Activated T-cell treated with anti-CD3 and anti-CD28 coated beads, Interleukin-2, amount 50 U/mL, for 24 hours (primary cell): ENCODE measurements around the gene CNGB1.
"Not testable (repeated sequence)": the region's sequence is repeated elsewhere in the genome, so short reads cannot be mapped to it uniquely, and the experiment has no call there.

ENCODE experiments used
- DNase-seq: peaks from one replicate; pipeline ENCODE4 v3.0.0-alpha.2; 2020
- H3K27ac Mint-ChIP-seq: 2 replicates; pipeline ENCODE4 v1.8.0; 2020; ENCODE audit warnings: mild to moderate bottlenecking, mixed read lengths
- H3K27me3 Mint-ChIP-seq: 2 replicates; pipeline ENCODE4 v1.8.0; 2020; ENCODE audit warnings: mixed read lengths
- H3K36me3 Mint-ChIP-seq: 2 replicates; pipeline ENCODE4 v1.8.0; 2020; ENCODE audit warnings: low read depth, mixed read lengths
- H3K4me1 Mint-ChIP-seq: 2 replicates; pipeline ENCODE4 v1.8.0; 2020; ENCODE audit warnings: low read depth, mixed read lengths
- H3K4me3 Mint-ChIP-seq: 2 replicates; pipeline ENCODE4 v1.8.0; 2020; ENCODE audit warnings: mild to moderate bottlenecking, moderate library complexity, mixed read lengths
- H3K9me3 Mint-ChIP-seq: 2 replicates; pipeline ENCODE4 v1.8.0; 2020; ENCODE audit warnings: mixed read lengths

Gene CNGB1

GRCh38 chr16:57865746-57866528, 105.0 kb downstream of the CNGB1 start:
- no peak overlapping the region for H3K4me3 Mint-ChIP-seq
- DNase-seq: no peak
- H3K27ac Mint-ChIP-seq: no peak overlapping the region
- H3K4me1 Mint-ChIP-seq: no peaks in the 10 kb centered on the region
- no peaks in the 10 kb centered on the region for H3K9me3 Mint-ChIP-seq
- peaks cover 18% of the 10 kb centered on the region for H3K27me3 Mint-ChIP-seq
- H3K36me3 Mint-ChIP-seq: no peaks in the 10 kb centered on the region

- Mint-ChIP-seq H3K4me3 (no peak overlapping the region), H3K9me3 (no peaks in the 10 kb centered on the region), H3K27ac (no peak overlapping the region), H3K4me1 (peaks cover 2% of the 10 kb centered on the region), H3K36me3 (no peaks in the 10 kb centered on the region), H3K27me3 (peaks cover 23% of the 10 kb centered on the region)
- DNase-seq: no peak
Observed at GRCh38 chr16:57863434-57864160, 107.3 kb downstream of the CNGB1 start.

- Mint-ChIP-seq H3K36me3 (no peaks in the 10 kb centered on the region), H3K4me3 (no peak overlapping the region), H3K9me3 (no peaks in the 10 kb centered on the region), H3K27me3 (peaks cover 30% of the 10 kb centered on the region), H3K27ac (no peak overlapping the region), H3K4me1 (peaks cover 2% of the 10 kb centered on the region)
- no peak for DNase-seq
Observed at GRCh38 chr16:57862698-57863433, 108.1 kb downstream of the CNGB1 start.

- peaks cover 32% of the 10 kb centered on the region for H3K27me3 Mint-ChIP-seq
- no peaks in the 10 kb centered on the region for H3K36me3 Mint-ChIP-seq
- no peak overlapping the region for H3K4me3 Mint-ChIP-seq
- H3K4me1 Mint-ChIP-seq: peaks cover 2% of the 10 kb centered on the region
- no peak for DNase-seq
- no peak overlapping the region for H3K27ac Mint-ChIP-seq
- no peaks in the 10 kb centered on the region for H3K9me3 Mint-ChIP-seq
Observed at GRCh38 chr16:57859331-57859730, 111.6 kb downstream of the CNGB1 start.

GRCh38 chr16:57858635-57859034, 112.3 kb downstream of the CNGB1 start:
- no peak overlapping the region for H3K27ac Mint-ChIP-seq
- H3K27me3 Mint-ChIP-seq: peaks cover 30% of the 10 kb centered on the region
- DNase-seq: no peak
- H3K36me3 Mint-ChIP-seq: no peaks in the 10 kb centered on the region
- no peaks in the 10 kb centered on the region for H3K9me3 Mint-ChIP-seq
- peaks cover 2% of the 10 kb centered on the region for H3K4me1 Mint-ChIP-seq
- H3K4me3 Mint-ChIP-seq: no peak overlapping the region

GRCh38 chr16:57857991-57858390, 112.9 kb downstream of the CNGB1 start:
- not testable (repeated sequence) for H3K4me3 Mint-ChIP-seq, H3K9me3 Mint-ChIP-seq, H3K27ac Mint-ChIP-seq, H3K4me1 Mint-ChIP-seq, H3K36me3 Mint-ChIP-seq, DNase-seq
- H3K27me3 Mint-ChIP-seq: peaks cover 25% of the 10 kb centered on the region

- H3K4me1 Mint-ChIP-seq: peaks cover 2% of the 10 kb centered on the region
- no peak overlapping the region for H3K4me3 Mint-ChIP-seq
- H3K27ac Mint-ChIP-seq: no peak overlapping the region
- H3K9me3 Mint-ChIP-seq: no peaks in the 10 kb centered on the region
- DNase-seq: no peak
- H3K27me3 Mint-ChIP-seq: peaks cover 14% of the 10 kb centered on the region
- no peaks in the 10 kb centered on the region for H3K36me3 Mint-ChIP-seq
Observed at GRCh38 chr16:57855188-57855587, 115.7 kb downstream of the CNGB1 start.

- H3K36me3 Mint-ChIP-seq: no peaks in the 10 kb centered on the region
- no peak for DNase-seq
- no peak overlapping the region for H3K27ac Mint-ChIP-seq
- no peak overlapping the region for H3K4me3 Mint-ChIP-seq
- H3K27me3 Mint-ChIP-seq: no peaks in the 10 kb centered on the region
- no peaks in the 10 kb centered on the region for H3K9me3 Mint-ChIP-seq
- no peaks in the 10 kb centered on the region for H3K4me1 Mint-ChIP-seq
Observed at GRCh38 chr16:57852189-57852588, 118.7 kb downstream of the CNGB1 start.

GRCh38 chr16:57848181-57848580, 122.7 kb downstream of the CNGB1 start:
- DNase-seq: no peak
- H3K9me3 Mint-ChIP-seq: no peaks in the 10 kb centered on the region
- peaks cover 4% of the 10 kb centered on the region for H3K4me1 Mint-ChIP-seq
- no peak overlapping the region for H3K4me3 Mint-ChIP-seq
- H3K27ac Mint-ChIP-seq: no peak overlapping the region
- no peaks in the 10 kb centered on the region for H3K36me3 Mint-ChIP-seq
- H3K27me3 Mint-ChIP-seq: no peaks in the 10 kb centered on the region

GRCh38 chr16:57846931-57847330, 124.0 kb downstream of the CNGB1 start:
- DNase-seq, H3K4me1 Mint-ChIP-seq, H3K27ac Mint-ChIP-seq, H3K9me3 Mint-ChIP-seq, H3K36me3 Mint-ChIP-seq, H3K27me3 Mint-ChIP-seq, H3K4me3 Mint-ChIP-seq: not testable (repeated sequence)

GRCh38 chr16:57846078-57846697, 124.7 kb downstream of the CNGB1 start:
- no peaks in the 10 kb centered on the region for H3K9me3 Mint-ChIP-seq
- no peaks in the 10 kb centered on the region for H3K27me3 Mint-ChIP-seq
- peaks cover 4% of the 10 kb centered on the region for H3K4me1 Mint-ChIP-seq
- no peak for DNase-seq
- no peak overlapping the region for H3K27ac Mint-ChIP-seq
- no peak overlapping the region for H3K4me3 Mint-ChIP-seq
- no peaks in the 10 kb centered on the region for H3K36me3 Mint-ChIP-seq

GRCh38 chr16:57845115-57845514, 125.8 kb downstream of the CNGB1 start:
- no peak overlapping the region for H3K27ac Mint-ChIP-seq
- H3K27me3 Mint-ChIP-seq: no peaks in the 10 kb centered on the region
- peaks cover 4% of the 10 kb centered on the region for H3K4me1 Mint-ChIP-seq
- no peaks in the 10 kb centered on the region for H3K9me3 Mint-ChIP-seq
- H3K4me3 Mint-ChIP-seq: no peak overlapping the region
- no peak for DNase-seq
- H3K36me3 Mint-ChIP-seq: no peaks in the 10 kb centered on the region

- no peaks in the 10 kb centered on the region for H3K36me3 Mint-ChIP-seq
- H3K4me3 Mint-ChIP-seq: no peak overlapping the region
- peaks cover 4% of the 10 kb centered on the region for H3K4me1 Mint-ChIP-seq
- no peak for DNase-seq
- no peaks in the 10 kb centered on the region for H3K27me3 Mint-ChIP-seq
- H3K27ac Mint-ChIP-seq: no peak overlapping the region
- H3K9me3 Mint-ChIP-seq: no peaks in the 10 kb centered on the region
Observed at GRCh38 chr16:57844416-57845030, 126.4 kb downstream of the CNGB1 start.

- no peaks in the 10 kb centered on the region for H3K9me3 Mint-ChIP-seq
- H3K36me3 Mint-ChIP-seq: no peaks in the 10 kb centered on the region
- H3K27ac Mint-ChIP-seq: no peak overlapping the region
- no peak for DNase-seq
- H3K4me1 Mint-ChIP-seq: peaks cover 4% of the 10 kb centered on the region
- no peak overlapping the region for H3K4me3 Mint-ChIP-seq
- no peaks in the 10 kb centered on the region for H3K27me3 Mint-ChIP-seq
Observed at GRCh38 chr16:57843400-57843799, 127.5 kb downstream of the CNGB1 start.
